ENCODE measurements around the gene BRWD1.

The BRWD1 gene

DNA sequence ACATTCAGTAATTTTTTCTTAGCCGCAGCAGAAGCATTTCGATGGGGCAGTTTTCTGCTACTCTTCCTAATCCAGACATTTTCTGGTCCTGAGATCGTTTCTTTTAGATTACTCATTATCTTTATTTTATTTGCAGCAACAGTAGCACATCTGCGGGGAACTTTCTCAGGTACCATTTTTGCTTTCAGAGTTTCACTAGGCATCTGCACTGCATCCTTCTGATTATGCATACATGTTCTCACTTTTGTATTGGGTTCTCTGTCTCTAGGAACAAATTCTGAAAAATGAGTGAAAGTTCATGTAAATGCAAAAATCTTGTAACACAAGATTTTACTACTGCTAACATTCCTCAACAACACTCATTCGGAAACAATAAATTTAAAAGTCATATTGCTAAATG is 126.3 kb downstream of the BRWD1 start:
- no peaks in the 10 kb centered on the region for H3K36me3 ChIP-seq (ENCODE audit: control insufficient read depth, insufficient read depth, low read length)
- peaks cover 3% of the 10 kb centered on the region for H3K4me1 ChIP-seq (ENCODE audit: control insufficient read depth, insufficient read depth, low read length)
- H3K27me3 ChIP-seq (ENCODE audit: control insufficient read depth, insufficient read depth, low read length) = no peaks in the 10 kb centered on the region
- no peak overlapping the region for H3K4me3 ChIP-seq (ENCODE audit: low read depth, low read length)
- no peak overlapping the region for H3K9ac ChIP-seq (ENCODE audit: low read depth, low read length)
- H3K9me3 ChIP-seq (ENCODE audit: control insufficient read depth, insufficient read depth, low read length) = no peaks in the 10 kb centered on the region

DNA sequence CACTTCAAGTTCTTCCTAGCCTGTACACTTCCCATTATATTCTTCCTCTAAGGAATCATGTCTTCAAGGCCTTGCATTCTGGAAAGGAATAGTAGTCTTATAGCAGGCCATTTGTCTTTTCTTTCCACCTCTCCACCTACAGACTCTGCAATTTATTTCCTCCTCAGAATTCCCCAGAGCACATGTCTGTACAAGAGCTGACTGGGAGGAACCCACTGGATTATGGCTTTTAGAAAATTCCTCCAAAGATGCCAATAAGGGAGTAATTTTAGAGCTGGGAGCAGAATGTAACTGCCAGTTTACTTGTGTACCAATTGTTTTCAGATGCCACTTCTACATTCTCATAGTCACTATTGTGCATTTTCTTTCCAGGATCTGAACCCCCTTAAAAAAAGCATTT is 126.8 kb downstream of the BRWD1 start:
- H3K4me3 ChIP-seq (ENCODE audit: low read depth, low read length) = no peak overlapping the region
- H3K9ac ChIP-seq (ENCODE audit: low read depth, low read length) = no peak overlapping the region
- no peaks in the 10 kb centered on the region for H3K27me3 ChIP-seq (ENCODE audit: control insufficient read depth, insufficient read depth, low read length)
- H3K36me3 ChIP-seq (ENCODE audit: control insufficient read depth, insufficient read depth, low read length) = no peaks in the 10 kb centered on the region
- peaks cover 5% of the 10 kb centered on the region for H3K4me1 ChIP-seq (ENCODE audit: control insufficient read depth, insufficient read depth, low read length)
- H3K9me3 ChIP-seq (ENCODE audit: control insufficient read depth, insufficient read depth, low read length) = no peaks in the 10 kb centered on the region

DNA sequence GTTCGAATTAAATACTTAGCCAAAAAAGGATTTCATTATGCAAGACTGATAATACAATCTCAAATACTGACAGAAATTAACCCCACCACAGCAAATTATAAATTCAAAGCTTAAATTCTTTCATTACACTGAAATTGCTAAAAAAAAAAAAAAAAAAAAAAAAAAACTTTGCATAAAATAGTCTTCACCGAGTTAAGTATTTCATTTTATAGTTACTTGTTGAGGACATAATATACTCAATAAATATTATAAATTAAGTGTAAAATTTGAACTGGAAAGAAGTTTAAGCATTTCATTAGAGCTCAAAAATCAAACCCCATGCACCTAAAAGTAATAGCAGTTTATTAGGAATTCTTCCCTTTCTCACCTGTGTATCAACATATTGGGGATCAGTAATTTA is 128.3 kb downstream of the BRWD1 start:
- peaks cover 5% of the 10 kb centered on the region for H3K4me1 ChIP-seq (ENCODE audit: control insufficient read depth, insufficient read depth, low read length)
- no peak overlapping the region for H3K9ac ChIP-seq (ENCODE audit: low read depth, low read length)
- H3K36me3 ChIP-seq (ENCODE audit: control insufficient read depth, insufficient read depth, low read length) = no peaks in the 10 kb centered on the region
- H3K4me3 ChIP-seq (ENCODE audit: low read depth, low read length) = no peak overlapping the region
- no peaks in the 10 kb centered on the region for H3K27me3 ChIP-seq (ENCODE audit: control insufficient read depth, insufficient read depth, low read length)
- no peaks in the 10 kb centered on the region for H3K9me3 ChIP-seq (ENCODE audit: control insufficient read depth, insufficient read depth, low read length)

DNA sequence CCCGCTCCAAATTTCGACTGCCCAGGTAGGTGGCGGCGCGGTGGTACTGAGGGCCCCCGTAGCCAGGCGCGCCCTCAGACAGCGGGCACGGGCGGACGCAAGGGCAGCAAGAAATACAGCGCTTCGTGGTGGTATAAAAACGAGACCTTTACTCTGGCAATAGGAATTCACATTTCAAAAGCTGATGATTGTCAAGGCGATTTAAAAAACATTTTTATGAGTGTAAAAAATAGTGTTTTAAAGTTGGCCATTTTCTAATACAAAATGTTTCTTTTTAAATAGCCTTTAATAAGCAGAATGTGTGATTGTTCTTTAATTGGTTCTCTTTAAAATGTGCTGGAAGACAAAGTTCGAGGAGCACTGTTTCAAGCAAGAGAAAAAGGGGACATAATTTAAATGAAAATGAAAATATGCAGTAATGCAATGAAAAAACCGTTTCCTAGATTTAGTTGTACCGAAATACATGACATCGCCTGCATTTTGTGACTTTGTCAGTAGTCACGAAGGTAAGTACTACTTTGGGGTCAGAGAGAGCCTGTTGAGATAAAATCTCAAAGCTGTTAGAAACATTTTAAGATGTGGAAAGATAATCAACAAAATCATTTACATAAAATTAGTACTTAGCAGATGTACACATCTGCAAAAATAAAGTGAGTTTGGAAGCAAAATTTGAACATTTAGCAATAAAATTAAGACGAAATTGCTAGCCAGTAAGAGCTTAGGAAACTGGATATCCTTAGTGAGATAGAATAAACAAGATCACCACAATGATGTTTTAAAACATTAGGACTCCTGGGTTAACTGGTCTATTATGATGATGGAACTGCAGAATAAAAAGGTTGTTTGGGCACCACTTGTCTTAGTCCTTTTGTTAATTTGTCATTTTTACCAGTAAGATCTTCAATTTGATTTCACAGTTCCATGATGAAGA is 129.1 kb downstream of the BRWD1 start:
- Histone ChIP-seq H3K9ac (ENCODE audit: low read depth, low read length) (peak overlapping the region; percentile 62), H3K4me3 (ENCODE audit: low read depth, low read length) (peak overlapping the region; percentile 92), H3K27me3 (ENCODE audit: control insufficient read depth, insufficient read depth, low read length) (no peaks in the 10 kb centered on the region), H3K4me1 (ENCODE audit: control insufficient read depth, insufficient read depth, low read length) (peaks cover 5% of the 10 kb centered on the region), H3K9me3 (ENCODE audit: control insufficient read depth, insufficient read depth, low read length) (no peaks in the 10 kb centered on the region), H3K36me3 (ENCODE audit: control insufficient read depth, insufficient read depth, low read length) (no peaks in the 10 kb centered on the region)

DNA sequence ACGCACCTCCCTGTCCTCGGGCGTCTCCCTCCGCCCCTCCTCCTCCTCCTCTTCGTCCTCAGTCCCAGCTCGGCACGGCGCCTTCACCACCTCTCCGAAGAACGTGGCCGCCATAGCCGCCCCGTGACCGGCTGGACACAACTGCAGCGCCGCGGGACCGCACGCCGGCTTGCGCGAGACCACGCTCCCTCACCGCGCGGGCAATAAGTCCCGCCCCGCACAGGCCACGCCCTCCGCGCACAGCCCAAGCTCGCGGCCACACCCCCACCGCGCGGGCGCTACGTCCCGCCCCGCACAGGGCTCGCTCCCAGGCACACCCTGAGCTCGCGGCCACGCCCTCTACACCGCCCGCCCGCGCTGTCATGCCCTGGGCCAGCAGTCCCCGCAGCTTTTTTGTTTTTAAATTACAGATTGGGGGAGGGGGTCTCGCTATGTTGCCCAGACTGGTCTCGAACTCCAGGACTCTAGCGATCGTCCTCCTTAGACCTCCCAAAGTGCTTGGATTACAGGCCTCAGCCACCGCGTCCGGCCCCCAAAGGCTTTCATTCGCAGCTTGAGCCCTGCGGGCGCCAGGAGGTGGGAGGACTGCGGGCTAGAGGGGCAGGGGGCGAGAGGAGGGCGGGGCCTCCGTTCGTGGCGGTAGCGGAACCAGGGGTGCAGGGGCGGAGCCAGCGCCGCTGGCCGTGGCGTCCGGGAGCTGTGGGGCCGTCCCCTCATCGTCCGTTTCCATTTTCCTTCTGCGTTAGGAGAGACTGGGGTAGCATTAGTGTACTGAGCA is 130.0 kb downstream of the BRWD1 start, which contains the start of gene PSMG1:
Gene PSMG1, minus strand, starts transcription at position 180 of the 778 bp plus-strand sequence. Its CDS starts 66 bp downstream, at position 114.
- Histone ChIP-seq H3K27me3 (ENCODE audit: control insufficient read depth, insufficient read depth, low read length) (no peaks in the 10 kb centered on the region), H3K9me3 (ENCODE audit: control insufficient read depth, insufficient read depth, low read length) (no peaks in the 10 kb centered on the region), H3K4me1 (ENCODE audit: control insufficient read depth, insufficient read depth, low read length) (peaks cover 5% of the 10 kb centered on the region), H3K9ac (ENCODE audit: low read depth, low read length) (peak within 1 kb of the TSS; percentile 80), H3K4me3 (ENCODE audit: low read depth, low read length) (peak within 1 kb of the TSS; percentile 92), H3K36me3 (ENCODE audit: control insufficient read depth, insufficient read depth, low read length) (no peaks in the 10 kb centered on the region)

DNA sequence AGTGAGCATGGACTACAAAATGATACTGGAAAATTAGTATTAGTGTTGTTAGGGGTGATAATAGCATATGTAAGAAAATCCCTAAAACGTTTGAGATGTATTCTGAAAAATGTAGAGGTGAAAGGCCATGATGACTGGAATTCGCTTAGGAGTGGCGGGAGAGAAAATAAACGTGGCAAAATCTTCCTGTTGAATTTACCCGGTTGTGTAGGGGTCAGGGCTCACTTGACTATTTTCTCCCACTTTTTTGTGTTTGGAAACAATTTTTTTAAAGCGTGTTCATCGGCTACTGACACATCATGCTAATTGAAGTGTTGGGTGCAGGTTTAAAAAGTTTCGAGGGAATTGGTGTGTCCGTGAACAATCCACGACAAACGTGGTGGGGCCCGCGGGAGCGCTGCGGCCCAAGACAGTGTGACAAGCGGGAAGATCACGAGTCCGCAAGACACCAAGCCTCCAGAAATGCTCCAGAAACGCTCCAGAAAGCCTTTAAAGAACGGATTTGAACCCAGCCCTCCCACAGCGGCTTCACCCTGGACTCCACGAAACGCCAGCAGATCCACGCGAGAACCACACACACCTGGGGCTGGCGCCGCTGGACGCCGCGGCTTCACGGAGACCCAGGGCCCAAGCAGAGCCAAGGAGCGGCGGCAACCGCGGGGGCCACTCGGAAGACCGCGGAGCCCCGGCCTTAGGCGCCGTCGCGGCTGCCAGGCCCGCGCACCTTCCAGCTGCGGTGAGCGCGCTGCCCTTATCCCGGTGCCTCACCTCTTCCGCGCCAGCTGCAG is 130.8 kb downstream of the BRWD1 start:
- H3K36me3 ChIP-seq (ENCODE audit: control insufficient read depth, insufficient read depth, low read length) = no peaks in the 10 kb centered on the region
- no peaks in the 10 kb centered on the region for H3K27me3 ChIP-seq (ENCODE audit: control insufficient read depth, insufficient read depth, low read length)
- H3K9ac ChIP-seq (ENCODE audit: low read depth, low read length) = peak overlapping the region; percentile 80
- H3K4me1 ChIP-seq (ENCODE audit: control insufficient read depth, insufficient read depth, low read length) = peaks cover 5% of the 10 kb centered on the region
- no peaks in the 10 kb centered on the region for H3K9me3 ChIP-seq (ENCODE audit: control insufficient read depth, insufficient read depth, low read length)
- peak overlapping the region; percentile 92 for H3K4me3 ChIP-seq (ENCODE audit: low read depth, low read length)

DNA sequence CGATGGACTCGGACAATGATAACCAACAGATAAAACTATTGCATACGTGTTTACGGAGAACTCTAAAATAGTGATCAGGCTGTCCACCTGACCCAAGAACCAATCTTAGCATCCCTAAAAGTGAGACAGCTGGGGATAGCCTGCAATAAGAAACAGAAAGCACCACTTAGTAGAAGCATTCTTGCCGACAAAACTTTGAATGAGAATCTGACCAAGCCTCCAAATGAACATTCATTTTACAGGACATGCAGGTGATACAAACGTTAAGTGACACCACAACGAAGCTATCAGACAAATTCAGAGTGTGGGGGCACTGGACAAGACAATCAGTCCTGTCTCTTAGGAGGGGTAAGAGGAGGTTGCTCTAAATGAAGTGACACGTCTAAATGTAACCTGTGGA is 131.4 kb downstream of the BRWD1 start:
- H3K36me3 ChIP-seq (ENCODE audit: control insufficient read depth, insufficient read depth, low read length) = no peaks in the 10 kb centered on the region
- H3K27me3 ChIP-seq (ENCODE audit: control insufficient read depth, insufficient read depth, low read length) = no peaks in the 10 kb centered on the region
- H3K4me3 ChIP-seq (ENCODE audit: low read depth, low read length) = peak overlapping the region; percentile 92
- no peaks in the 10 kb centered on the region for H3K9me3 ChIP-seq (ENCODE audit: control insufficient read depth, insufficient read depth, low read length)
- peaks cover 5% of the 10 kb centered on the region for H3K4me1 ChIP-seq (ENCODE audit: control insufficient read depth, insufficient read depth, low read length)
- H3K9ac ChIP-seq (ENCODE audit: low read depth, low read length) = no peak overlapping the region

DNA sequence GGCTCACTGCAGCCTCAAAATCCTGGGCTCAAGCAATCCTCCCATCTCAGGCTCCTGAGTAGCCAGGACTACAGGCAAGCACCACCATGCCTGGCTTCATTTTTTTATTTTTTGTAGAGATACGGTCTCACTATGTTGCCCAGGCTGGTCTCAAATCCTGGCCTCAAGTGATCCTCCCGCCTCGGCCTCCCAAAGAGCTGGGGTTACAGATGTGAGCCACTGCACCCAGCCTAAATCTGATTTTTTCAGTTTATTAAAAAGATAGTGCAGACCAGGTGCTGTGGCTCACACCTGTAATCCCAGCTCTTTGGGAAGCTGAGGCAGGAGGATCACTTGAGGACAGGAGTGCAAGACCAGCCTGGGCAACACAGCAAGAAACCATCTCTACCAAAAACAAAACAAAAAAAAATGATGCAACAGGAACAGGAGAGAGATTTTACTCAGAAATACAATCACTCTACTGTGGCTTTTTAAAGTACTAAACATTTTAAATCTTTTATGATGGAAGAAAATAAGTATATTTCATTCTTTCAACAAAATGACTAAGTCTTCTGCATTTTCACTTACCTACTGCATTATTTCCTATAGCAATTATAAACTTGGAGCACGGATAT is 132.1 kb downstream of the BRWD1 start:
- Histone ChIP-seq H3K36me3 (ENCODE audit: control insufficient read depth, insufficient read depth, low read length) (no peaks in the 10 kb centered on the region), H3K4me3 (ENCODE audit: low read depth, low read length) (no peak overlapping the region), H3K4me1 (ENCODE audit: control insufficient read depth, insufficient read depth, low read length) (peaks cover 5% of the 10 kb centered on the region), H3K9me3 (ENCODE audit: control insufficient read depth, insufficient read depth, low read length) (no peaks in the 10 kb centered on the region), H3K27me3 (ENCODE audit: control insufficient read depth, insufficient read depth, low read length) (no peaks in the 10 kb centered on the region), H3K9ac (ENCODE audit: low read depth, low read length) (no peak overlapping the region)

DNA sequence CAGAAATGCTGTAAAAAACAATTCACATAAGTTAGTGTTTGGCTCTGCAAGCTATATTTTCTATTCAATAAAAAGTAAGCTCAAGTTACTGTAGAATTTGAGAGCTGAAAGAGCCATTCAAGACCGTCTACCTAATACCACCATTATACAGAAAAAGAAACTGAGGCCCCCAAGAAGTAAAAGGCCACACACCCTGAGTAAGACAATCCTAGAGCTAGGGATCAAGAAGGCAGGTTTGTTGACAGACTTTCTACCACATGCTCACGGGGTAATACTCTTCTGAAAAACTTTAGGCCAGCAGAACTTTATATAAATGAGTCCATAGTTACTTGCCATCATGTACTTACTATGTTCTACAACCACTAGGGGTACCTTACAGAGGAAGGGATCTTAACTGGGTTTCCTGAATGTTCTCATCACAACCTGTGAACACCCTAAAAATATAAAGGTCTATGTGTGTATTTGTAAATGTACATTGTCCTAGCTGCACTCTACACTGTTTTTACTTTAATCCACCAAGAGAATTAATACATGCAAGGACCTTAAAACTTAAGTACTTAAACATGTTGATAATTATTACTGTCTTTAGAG is 132.9 kb downstream of the BRWD1 start:
- Histone ChIP-seq H3K36me3 (ENCODE audit: control insufficient read depth, insufficient read depth, low read length) (no peaks in the 10 kb centered on the region), H3K4me1 (ENCODE audit: control insufficient read depth, insufficient read depth, low read length) (peaks cover 5% of the 10 kb centered on the region), H3K9me3 (ENCODE audit: control insufficient read depth, insufficient read depth, low read length) (no peaks in the 10 kb centered on the region), H3K27me3 (ENCODE audit: control insufficient read depth, insufficient read depth, low read length) (no peaks in the 10 kb centered on the region), H3K9ac (ENCODE audit: low read depth, low read length) (no peak overlapping the region), H3K4me3 (ENCODE audit: low read depth, low read length) (no peak overlapping the region)

DNA sequence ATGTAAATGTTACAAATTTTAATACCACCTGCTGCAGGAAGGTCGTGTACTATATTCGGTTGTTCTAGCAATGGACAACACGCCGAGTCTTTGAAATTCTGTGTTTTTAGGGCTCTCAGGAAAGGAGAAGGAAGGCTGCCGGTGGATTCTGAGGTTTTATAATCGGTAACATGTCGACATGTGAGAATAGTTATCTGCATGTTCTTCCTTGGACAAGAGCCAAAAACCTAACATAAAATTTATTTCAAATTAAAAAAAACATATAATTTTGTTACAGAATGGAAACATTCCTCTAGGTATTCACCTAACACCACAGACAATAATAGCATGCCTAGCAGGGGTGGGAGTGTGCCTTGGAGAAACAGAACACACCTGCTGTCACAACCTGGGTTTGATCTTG is 135.0 kb downstream of the BRWD1 start:
- Histone ChIP-seq H3K9me3 (ENCODE audit: control insufficient read depth, insufficient read depth, low read length) (no peaks in the 10 kb centered on the region), H3K27me3 (ENCODE audit: control insufficient read depth, insufficient read depth, low read length) (no peaks in the 10 kb centered on the region), H3K9ac (ENCODE audit: low read depth, low read length) (no peak overlapping the region), H3K4me1 (ENCODE audit: control insufficient read depth, insufficient read depth, low read length) (peaks cover 5% of the 10 kb centered on the region), H3K36me3 (ENCODE audit: control insufficient read depth, insufficient read depth, low read length) (no peaks in the 10 kb centered on the region), H3K4me3 (ENCODE audit: low read depth, low read length) (no peak overlapping the region)

DNA sequence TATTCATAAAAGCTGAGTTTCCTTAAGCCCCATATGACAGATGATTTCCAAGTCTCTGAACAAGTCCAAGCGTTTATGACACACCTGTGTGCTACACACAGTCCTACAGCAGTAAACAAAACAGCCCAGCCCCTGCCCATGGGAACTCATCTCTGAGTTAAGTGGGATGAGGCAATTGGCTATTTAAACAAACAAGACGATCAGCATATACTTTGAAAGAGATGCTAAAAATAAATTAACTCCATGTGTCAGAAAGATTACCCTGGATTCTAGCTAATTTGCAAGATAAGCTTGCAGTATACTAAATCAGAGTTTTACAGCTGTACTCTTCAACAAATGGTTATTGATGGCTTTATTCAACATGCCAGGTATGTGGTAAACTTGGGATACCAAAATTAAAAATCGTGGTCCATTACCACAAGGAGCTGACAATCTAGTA is 137.1 kb downstream of the BRWD1 start:
- H3K9me3 ChIP-seq (ENCODE audit: control insufficient read depth, insufficient read depth, low read length) = no peaks in the 10 kb centered on the region
- no peaks in the 10 kb centered on the region for H3K27me3 ChIP-seq (ENCODE audit: control insufficient read depth, insufficient read depth, low read length)
- H3K36me3 ChIP-seq (ENCODE audit: control insufficient read depth, insufficient read depth, low read length) = no peaks in the 10 kb centered on the region
- no peak overlapping the region for H3K4me3 ChIP-seq (ENCODE audit: low read depth, low read length)
- H3K9ac ChIP-seq (ENCODE audit: low read depth, low read length) = no peak overlapping the region
- no peaks in the 10 kb centered on the region for H3K4me1 ChIP-seq (ENCODE audit: control insufficient read depth, insufficient read depth, low read length)

Data from iPS-15b (cell line).